Breast epithelium (tissue), 3 donors: Measurements from ENCODE around the gene RAI1.

ENCODE experiments used
- CTCF ChIP-seq, 3 donors: fragments of 450-650 bp; IDR thresholded peaks; one replicate each; pipeline ENCODE4 v1.5.1; 2016 to 2017; ENCODE audit warnings: antibody characterized with exemption in 3 of 3, mild to moderate bottlenecking in 3 of 3, moderate library complexity in 3 of 3
- POLR2A ChIP-seq: fragments of 450-650 bp; IDR thresholded peaks from one replicate; pipeline ENCODE4 v1.6.1; 2016; ENCODE audit warnings: antibody characterized with exemption, mild to moderate bottlenecking, moderate library complexity
- POLR2AphosphoS5 ChIP-seq, 3 donors: sonication (generic); formaldehyde crosslinking; IDR thresholded peaks; one replicate each; pipeline ENCODE4 v1.6.1; 2017; ENCODE audit warnings: antibody characterized with exemption in 3 of 3

DNA sequence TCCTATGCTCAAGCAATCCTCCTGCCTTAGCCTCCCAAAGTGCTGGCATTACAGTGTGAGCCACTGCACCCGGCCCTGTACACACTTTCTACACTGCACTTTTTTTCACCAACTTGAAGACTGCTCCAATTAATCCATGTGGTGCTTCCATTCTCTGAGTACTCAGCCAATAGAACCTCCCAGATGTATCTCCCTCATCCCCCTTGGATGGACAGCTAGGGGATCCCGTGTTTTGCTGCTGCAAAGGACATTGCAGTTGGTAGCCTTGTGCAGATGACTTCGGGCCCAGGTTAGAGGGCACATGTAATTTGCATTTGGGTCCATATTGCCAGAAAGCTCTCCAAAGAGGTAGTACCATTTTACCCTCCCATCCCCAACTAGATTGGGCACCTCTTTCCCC, 95.6 kb downstream of the RAI1 start:
- no peak for TF ChIP-seq CTCF (IDR thresholded peaks at IDR 0.05)
- no peak for TF ChIP-seq POLR2AphosphoS5 (IDR thresholded peaks at IDR 0.05)
- TF ChIP-seq POLR2A, result no peak
